Measurements from ENCODE around the gene CAPN11.
A peak's percentile ranks its signal among the peaks of the same experiment; 100 is the strongest.

Gene CAPN11

GRCh38 chr6:44166591-44167184 is 8.1 kb downstream of the CAPN11 start:
- H3K4me3 ChIP-seq (replicated peaks; ENCODE audit: insufficient read depth, low read length): no peak overlapping the region
- peak; percentile 16 to 32 for DNase-seq (ENCODE audit: low read depth in 1 of 2, low spot score in 1 of 2)
- TF ChIP-seq POLR2AphosphoS5 (IDR thresholded peaks at IDR 0.05; ENCODE audit: low read depth): no peak
- TF ChIP-seq SPI1 (IDR thresholded peaks at IDR 0.05; ENCODE audit: borderline replicate concordance, low read depth): no peak
- TF ChIP-seq GABPA (IDR thresholded peaks at IDR 0.05; ENCODE audit: low read depth): no peak
- no peak for TF ChIP-seq CTCF (IDR thresholded peaks at IDR 0.05; ENCODE audit: insufficient read depth, low read length)
- TF ChIP-seq REST (IDR thresholded peaks at IDR 0.05; ENCODE audit: insufficient replicate concordance, low read depth): no peak
- no peak overlapping the region; the same call in 1 of the 2 replicates for H3K27ac ChIP-seq (replicated peaks)
- H3K27me3 ChIP-seq (ENCODE audit: insufficient read depth, poor library complexity, severe bottlenecking): no peaks in the 10 kb centered on the region

DNA sequence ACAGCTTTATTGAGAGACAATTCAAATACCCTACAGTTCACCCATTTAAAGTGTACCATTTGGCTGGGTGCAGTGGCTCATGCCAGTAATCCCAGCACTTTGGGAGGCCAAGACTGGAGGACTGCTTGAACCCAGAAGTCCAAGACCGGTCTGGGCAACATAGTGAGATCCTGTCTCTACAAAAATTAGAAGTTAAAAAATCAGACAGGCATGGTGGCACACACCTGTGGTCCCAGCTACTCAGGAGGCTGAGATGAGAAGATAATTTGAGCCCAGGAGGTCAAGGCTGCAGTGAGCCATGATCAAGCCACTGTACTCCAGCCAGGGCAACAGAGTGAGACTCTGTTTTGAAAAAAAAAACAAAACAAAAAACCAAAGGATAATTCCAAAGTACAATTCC is 8.9 kb downstream of the CAPN11 start:
- H3K27ac ChIP-seq (replicated peaks): no peak overlapping the region
- H3K4me3 ChIP-seq (replicated peaks; ENCODE audit: insufficient read depth, low read length): no peak overlapping the region
- no peaks in the 10 kb centered on the region for H3K27me3 ChIP-seq (ENCODE audit: insufficient read depth, poor library complexity, severe bottlenecking)
- TF ChIP-seq REST (IDR thresholded peaks at IDR 0.05; ENCODE audit: insufficient replicate concordance, low read depth) (no peak), POLR2AphosphoS5 (IDR thresholded peaks at IDR 0.05; ENCODE audit: low read depth) (no peak), CTCF (IDR thresholded peaks at IDR 0.05; ENCODE audit: insufficient read depth, low read length) (no peak), GABPA (IDR thresholded peaks at IDR 0.05; ENCODE audit: low read depth) (no peak), SPI1 (IDR thresholded peaks at IDR 0.05; ENCODE audit: borderline replicate concordance, low read depth) (no peak)
- DNase-seq (ENCODE audit: low read depth in 1 of 2, low spot score in 1 of 2): no peak

DNA sequence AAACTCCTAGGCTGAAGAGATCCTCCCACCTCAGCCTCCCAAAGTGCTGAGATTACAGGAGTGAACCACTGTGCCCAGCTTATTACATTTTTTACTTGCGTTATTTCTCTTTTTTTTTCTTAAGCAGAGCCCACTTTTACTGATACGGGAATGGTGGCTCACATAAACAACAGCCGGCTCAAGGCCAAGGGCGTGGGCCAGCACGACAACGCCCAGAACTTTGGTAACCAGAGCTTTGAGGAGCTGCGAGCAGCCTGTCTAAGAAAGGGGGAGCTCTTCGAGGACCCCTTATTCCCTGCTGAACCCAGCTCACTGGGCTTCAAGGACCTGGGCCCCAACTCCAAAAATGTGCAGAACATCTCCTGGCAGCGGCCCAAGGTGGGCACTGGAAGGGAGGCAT is 10.5 kb downstream of the CAPN11 start:
- TF ChIP-seq SPI1 (IDR thresholded peaks at IDR 0.05; ENCODE audit: borderline replicate concordance, low read depth) (no peak), REST (IDR thresholded peaks at IDR 0.05; ENCODE audit: insufficient replicate concordance, low read depth) (no peak), GABPA (IDR thresholded peaks at IDR 0.05; ENCODE audit: low read depth) (no peak), CTCF (IDR thresholded peaks at IDR 0.05; ENCODE audit: insufficient read depth, low read length) (no peak), POLR2AphosphoS5 (IDR thresholded peaks at IDR 0.05; ENCODE audit: low read depth) (no peak)
- Histone ChIP-seq H3K27ac (replicated peaks) (no peak overlapping the region), H3K4me3 (replicated peaks; ENCODE audit: insufficient read depth, low read length) (no peak overlapping the region), H3K27me3 (ENCODE audit: insufficient read depth, poor library complexity, severe bottlenecking) (no peaks in the 10 kb centered on the region)
- no peak for DNase-seq (ENCODE audit: low read depth in 1 of 2, low spot score in 1 of 2)

Data from HL-60 (cell line).